GM19035 (cell line): ENCODE measurements around the gene CCDC74B.
"Not testable (repeated sequence)": the region's sequence is repeated elsewhere in the genome, so short reads cannot be mapped to it uniquely, and the experiment has no call there.

Experiments
- ATAC-seq: cut with Tn5 transposase; IDR thresholded peaks from one replicate; pipeline ENCODE4 v1.9.1; 2021; ENCODE audit not compliant: unreplicated experiment

The CCDC74B gene

GRCh38 chr2:130150181-130151144, 5.6 kb upstream of the CCDC74B start:
- no peak for ATAC-seq

GRCh38 chr2:130148515-130148914, 3.6 kb upstream of the CCDC74B start:
- not testable (repeated sequence) for ATAC-seq

GRCh38 chr2:130143266-130144039, 1.5 kb downstream of the CCDC74B start:
- ATAC-seq = not testable (repeated sequence)

DNA sequence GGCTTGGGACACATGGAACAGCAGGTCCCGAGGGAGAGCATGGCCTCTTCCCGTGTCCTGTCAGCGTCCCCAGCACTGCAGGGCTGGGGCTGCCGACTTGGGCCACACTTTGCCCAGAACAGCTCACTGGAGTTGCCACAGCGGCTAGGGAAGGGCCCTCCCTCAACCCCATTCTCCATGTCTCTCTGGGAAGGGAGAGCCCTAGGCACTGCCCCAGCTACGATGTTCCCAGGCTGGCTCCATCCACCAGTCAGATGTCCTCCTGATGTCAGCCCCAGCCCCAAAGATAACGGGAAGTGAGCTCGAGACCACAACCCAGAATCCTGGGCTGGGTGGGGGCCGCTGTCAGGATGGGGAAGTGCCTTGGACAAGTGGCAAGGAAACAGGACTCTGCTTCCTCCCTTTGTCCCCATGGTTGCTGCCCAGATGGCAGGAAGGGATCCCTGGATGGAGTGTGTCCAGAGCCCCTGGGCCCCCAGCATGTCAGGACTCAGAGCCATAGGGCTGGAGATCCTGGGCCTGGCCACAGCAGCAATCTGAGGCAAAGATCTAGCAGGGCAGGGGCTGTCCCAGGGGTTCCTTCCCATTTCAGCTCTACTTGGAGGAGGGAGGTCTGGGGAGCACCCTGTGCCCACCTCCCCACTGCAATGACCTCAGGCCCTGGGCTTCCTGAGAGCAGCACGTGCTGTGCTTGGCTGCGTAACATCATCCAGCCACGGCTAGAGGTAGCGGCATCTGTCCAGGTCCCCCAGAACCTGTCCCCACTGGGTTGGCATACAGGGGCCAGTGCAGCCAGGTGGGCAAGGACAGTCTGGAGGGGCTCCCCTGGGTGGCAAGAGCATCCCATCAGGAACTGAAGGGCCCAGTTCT, 2.3 kb downstream of the CCDC74B start:
- not testable (repeated sequence) for ATAC-seq

DNA sequence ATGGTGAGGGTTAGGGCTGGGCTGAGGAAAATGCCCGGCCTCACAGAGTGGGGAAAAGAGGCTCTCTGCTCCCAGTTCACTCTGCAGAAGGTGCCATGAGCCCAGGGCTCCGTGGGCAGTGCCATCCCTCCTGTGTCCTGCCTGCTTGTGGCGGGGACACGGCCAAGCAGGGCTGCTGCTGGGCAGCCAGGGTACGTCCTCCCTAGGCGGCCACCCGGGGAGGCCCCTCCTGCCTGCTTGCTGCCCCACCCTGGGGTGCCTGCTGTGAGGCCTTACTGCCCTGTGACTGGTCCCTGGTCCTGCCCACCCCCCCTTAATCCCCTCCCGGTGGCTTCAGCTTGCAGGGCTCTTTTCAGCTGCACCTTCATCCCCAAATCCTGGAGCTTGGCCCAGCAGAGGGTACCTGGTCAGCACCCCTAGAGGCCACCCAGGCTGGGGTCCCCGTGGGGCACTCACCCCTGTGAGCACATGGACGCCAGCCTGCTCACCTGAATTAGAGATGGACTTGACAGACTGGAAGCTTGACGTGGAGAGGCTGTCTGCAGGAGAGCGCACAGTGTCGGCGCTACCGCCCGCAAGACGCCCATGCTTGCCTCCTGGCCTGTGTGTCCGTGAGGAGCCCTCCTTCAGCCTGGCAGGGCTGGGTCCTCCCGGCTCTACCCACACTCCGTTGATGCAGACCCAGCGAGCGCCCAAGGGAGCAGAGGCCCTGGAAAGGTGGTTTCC, 3.1 kb downstream of the CCDC74B start:
- not testable (repeated sequence) for ATAC-seq

DNA sequence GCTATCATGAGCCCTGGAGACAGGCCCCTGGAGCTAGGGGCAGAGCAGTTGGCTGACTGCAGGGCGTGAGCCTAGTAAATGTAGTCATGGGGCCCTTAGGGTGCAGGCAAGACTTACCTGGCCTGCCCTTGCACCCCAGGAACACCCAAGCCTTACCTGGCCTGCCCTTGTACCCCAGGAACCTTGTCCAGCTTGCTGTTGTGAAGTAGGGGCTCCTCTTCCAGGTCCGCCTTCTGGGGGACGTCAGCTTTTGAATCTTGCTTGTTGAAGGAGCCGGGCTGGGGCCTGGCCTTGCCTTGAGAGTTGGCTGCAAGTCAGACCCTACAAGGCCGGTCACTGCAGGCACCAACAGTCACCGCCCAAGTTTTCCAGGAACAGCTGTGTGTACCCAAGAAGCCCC, 3.9 kb downstream of the CCDC74B start:
- not testable (repeated sequence) for ATAC-seq

DNA sequence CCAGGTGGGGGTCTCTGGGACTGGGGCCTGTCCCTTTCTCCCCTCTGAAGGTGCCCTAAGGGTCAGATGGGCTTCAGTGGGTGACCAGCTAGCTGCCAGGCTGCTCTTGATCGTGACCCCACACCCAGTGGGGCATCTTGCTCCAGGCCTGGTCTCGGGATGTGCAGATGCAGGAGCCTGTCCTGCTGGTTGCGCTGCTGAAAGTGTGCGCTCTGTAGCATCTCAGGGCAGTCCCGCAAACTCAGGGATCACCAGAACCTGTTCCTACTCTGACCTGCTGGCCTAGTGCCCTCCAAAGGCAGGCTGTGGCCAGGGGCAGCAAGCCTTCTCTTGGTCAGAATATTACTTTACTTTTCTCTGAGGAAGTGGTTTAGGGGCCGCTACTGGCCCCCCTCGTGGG, 4.4 kb downstream of the CCDC74B start:
- ATAC-seq = not testable (repeated sequence)

- ATAC-seq = not testable (repeated sequence)
Observed at GRCh38 chr2:130139331-130140280, 5.3 kb downstream of the CCDC74B start.

GRCh38 chr2:130138841-130139251, 6.1 kb downstream of the CCDC74B start:
- ATAC-seq = not testable (repeated sequence)

DNA sequence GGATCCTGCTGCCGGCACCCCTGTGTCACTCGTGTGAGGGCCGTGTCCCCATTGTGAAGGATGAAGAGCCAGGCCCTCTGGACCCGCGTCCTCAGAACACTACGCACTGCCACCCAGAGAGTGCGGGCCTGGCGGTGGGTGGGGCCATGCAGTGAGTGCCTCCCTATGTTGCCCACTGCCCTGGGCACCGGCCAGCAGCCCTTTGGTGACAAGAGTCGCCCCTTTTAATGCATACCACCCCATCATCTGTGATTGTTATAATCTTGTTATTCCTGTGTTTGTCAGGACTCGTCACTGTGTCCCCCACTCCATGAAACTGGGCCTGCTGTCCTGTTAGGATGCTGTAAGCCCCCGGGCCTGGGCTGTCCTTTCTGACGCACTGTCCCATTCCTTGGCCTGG, 6.6 kb downstream of the CCDC74B start:
- not testable (repeated sequence) for ATAC-seq

GRCh38 chr2:130137118-130137517, 7.8 kb downstream of the CCDC74B start:
- not testable (repeated sequence) for ATAC-seq

DNA sequence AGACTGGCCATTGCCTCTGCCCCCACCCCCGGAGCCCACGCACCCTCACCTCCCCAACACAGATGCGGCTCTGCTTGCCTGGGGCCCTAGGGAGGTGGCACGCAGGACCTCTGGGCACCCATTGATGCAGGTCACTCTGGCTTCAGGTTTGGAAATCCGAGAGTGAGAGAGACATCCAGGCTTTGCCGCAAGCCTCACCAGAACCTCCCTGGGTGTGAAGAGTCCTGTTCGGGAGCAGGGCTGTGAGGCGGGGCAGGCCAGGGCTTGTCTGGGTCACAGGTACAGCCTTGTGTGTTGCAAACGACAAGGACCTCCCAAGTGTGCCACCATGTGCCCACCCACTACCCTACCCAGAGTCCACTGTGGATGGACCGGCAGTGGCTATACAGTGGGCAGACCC, 8.4 kb downstream of the CCDC74B start:
- not testable (repeated sequence) for ATAC-seq

DNA sequence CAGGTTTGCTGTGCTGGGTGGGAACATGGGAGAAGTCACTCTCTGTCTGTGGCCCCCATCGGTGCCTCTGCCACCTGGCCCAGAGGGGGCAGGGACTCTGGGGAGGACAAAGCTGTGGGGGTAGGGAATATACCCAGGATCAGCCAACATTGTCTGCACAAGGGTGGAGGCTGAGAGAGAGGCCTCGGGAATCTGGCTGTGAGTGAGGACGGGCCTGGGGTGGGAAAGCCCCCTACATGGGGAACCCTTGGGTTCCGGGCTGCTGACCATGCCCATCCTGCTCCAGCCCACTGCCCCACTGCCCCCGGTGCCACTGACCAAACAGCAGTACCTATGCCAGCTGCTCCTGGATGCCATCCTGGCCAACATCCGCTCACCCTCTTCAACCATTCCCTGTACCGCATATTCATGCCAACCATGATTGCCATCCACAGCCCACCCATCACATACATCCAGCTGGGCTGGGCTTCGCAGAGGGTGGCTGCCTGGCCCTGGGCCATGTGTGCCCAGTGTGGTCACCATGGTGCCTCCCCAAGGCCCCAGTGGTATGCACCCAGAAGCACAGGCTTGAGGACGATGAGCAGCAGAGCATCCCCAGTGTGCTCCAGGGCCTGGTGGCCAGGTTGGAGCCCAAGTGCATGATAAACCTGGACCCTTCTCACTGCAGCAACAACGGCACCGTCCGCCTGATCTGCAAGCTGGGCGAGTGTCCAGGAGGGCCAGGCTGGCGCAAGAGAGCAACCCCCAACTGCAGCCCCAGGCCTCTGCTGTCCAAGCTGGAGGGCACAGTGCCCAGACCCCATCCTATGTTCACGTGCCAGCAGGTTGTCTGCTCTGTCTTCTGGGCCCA, 9.0 kb downstream of the CCDC74B start:
- ATAC-seq = no peak

GRCh38 chr2:130129120-130129829, 15.6 kb downstream of the CCDC74B start, which contains the start of gene POTEF:
Gene POTEF (minus strand): TSS chr2:130129222. CDS start chr2:130120515, 8,707 bp downstream.
- ATAC-seq = not testable (repeated sequence)

GRCh38 chr2:130128464-130128863, 16.4 kb downstream of the CCDC74B start:
- not testable (repeated sequence) for ATAC-seq

DNA sequence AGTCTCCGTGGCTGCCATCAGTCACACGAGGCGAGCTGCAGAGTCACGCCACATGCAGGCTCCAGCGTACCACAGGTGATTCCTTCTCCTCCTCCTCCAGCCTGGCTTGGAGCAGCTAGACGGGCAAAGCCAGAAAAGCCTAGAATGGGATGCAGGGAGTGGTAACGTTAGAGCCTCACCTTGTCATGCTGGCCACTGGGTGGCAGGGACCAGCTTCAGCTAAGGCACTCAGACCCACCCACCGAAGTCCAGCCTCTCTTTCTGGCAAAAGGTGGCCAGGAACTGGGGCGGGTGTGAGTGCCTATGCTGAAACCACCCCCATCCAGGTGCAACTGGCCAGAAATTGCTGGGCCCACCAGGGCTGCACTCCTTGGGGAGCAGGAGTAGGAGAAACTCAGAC, 17.2 kb downstream of the CCDC74B start:
- not testable (repeated sequence) for ATAC-seq

DNA sequence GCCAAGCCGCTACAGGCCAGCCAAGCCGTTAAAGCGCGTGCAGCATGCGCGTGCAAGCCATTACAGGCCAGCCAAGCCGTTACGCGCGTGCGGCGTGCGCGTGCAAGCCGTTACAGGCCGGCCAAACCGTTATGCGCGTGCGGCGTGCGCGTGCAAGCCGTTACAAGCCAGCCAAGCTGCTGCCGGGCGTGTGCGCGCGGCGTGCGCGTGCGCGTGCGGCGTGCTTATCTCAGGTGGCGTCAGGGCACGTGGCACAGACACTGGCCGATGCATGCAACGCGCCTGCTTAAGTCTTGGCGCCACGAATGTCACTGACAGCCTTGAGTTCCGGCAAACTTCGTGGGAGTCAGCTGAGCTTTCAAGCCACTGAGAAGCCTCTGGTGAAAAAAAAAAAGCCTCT, 24.0 kb downstream of the CCDC74B start:
- not testable (repeated sequence) for ATAC-seq
